CD4-positive, alpha-beta T cell treated with Interleukin-17A for 1 hour (primary cell): ENCODE measurements around the gene GPS1.

ENCODE experiments used
- DNase-seq: peaks from one replicate; pipeline ENCODE4 v3.0.0-alpha.2; 2020

The GPS1 gene

DNA sequence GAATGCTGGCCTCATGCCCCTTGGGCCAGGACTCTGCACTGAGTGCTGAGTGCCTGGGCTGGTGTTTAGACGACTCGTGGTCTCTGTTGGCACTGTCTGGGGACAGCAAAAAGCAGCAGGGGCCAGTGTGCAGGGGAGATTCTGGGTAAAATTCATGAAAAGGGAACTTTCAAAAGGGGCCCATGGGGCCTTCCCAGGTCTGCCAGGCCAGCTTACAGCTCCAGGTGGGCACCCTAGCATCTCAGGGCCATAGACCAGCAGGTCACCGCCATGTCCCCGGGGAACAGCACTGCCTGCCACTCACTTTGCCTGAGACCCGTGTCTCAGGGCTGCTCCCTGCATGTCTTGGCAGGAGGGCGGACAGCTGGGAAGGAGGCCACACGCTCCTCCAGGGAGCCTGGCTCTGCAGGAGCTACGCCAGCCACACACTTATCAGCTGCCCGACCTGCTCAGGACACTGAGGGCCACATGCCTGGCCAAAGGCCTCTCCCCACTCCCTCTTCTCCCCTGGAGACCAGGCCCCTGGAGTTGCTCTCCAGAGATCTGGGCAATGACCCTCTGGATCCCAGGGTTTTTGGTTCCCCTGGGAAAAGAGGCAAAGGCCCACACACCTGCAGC, 55.1 kb downstream of the GPS1 start:
- DNase-seq = no peak
